CD4-positive, alpha-beta T cell treated with Interleukin-17A for 4 hours (primary cell): ENCODE measurements around the gene HSFY2.
"Not testable (repeated sequence)": the region's sequence is repeated elsewhere in the genome, so short reads cannot be mapped to it uniquely, and the experiment has no call there.

Experiments used
- DNase-seq: peaks from one replicate; pipeline ENCODE4 v3.0.0-alpha.2; 2020; ENCODE audit warnings: mixed read lengths

The HSFY2 gene

GRCh38 chrY:18773635-18774034, at the start of gene HSFY2:
Gene HSFY2 (minus strand): TSS chrY:18773735. CDS start chrY:18773618, 117 bp downstream.
- DNase-seq: not testable (repeated sequence)

- not testable (repeated sequence) for DNase-seq
Measured at GRCh38 chrY:18815751-18816150, 42.2 kb upstream of the HSFY2 start.

DNA sequence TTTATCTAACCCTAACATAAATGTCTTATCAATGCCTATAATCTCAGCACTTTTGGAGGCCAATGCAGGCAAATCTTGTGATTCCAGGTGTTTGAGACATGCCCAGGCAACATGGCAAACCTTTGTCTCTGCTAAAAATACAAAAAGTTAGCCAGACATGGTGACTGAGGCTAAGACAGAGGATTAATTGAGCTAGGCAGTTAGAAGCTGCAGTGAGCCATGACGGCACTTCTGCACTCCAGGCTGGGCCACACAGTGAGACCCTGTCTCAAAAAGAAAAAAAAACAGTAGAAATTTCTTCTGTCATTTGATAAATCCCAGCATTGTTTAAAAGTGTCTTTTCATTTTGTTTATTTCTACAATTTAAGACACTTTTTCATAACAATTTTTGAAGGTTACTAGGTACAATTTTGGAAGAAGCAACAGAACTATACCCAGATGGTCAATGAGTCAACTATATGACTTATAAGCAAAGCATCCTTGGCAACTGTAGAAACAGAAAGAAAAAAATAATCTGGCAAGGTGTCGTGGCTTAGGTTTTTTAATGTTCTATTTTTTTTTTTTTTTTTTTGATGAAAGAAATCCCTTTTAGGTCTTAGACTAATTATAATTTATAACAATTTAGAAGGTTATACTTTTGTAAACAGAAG, 15.3 kb upstream of the HSFY2 start:
- not testable (repeated sequence) for DNase-seq

DNA sequence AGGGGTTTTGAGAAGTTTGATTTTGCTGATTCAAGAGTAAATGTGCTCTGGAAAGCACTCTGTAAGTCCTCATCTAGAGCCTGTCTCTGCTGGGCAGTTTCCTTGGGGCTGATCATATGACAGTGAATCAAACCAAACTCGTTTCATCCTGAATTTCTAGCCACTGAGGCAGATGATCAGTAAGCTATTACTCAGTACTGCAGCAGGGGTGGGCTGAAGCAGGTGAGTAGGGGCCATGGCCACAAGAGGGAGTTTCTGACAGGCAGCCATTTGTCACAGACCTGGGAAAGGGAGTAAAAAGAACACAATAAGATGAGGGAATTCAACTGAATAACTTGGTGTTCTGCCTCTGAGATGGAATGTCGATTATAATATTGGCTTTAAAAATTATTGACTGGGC, 19.5 kb downstream of the HSFY2 start:
- not testable (repeated sequence) for DNase-seq

DNA sequence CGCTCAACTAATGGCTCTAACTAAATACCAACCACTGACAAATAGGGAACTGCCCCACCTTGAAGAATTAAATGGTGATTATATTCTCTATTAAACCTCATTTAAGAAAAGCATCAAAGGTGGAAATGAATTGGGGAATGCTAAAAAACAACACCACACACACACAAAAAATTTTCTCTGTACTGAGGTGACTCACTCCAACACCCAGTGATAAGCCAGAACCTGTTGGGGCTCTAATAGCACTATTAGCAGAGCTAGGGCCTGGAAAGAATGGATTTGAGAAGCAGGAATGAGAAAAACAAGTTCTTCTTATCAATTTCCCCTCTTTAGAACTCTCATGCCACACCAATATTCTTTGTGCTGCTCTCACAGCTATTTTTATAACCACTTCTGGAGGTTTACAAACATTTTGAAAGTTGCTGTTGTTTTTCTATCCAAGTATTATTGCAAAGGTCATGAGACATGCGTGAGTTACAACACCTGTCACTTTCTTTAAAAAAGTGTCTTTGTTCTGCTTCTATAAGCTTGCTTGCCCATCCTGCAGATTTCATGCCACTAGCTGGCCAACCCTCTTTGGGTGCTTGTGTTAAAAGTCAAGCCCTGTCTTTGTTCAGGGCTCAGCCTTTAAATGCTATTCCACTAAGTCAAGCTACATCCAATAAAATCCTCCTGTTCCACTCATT, 20.3 kb downstream of the HSFY2 start:
- DNase-seq: not testable (repeated sequence)

- DNase-seq: not testable (repeated sequence)
Measured at GRCh38 chrY:18723714-18724113, 49.8 kb downstream of the HSFY2 start.
